Measurements from ENCODE around the gene RPN2.

RPN2 gene

GRCh38 chr20:37219751-37220668 lies 40.9 kb downstream of the RPN2 start:
- TF ChIP-seq TAF1 (IDR thresholded peaks at IDR 0.05; ENCODE audit: borderline replicate concordance, insufficient read depth, low read length) (no peak), POLR2AphosphoS5 (IDR thresholded peaks at IDR 0.05; ENCODE audit: low read depth, low read length) (no peak), REST (IDR thresholded peaks at IDR 0.05; ENCODE audit: insufficient read depth in 1 of 2, low read depth in 2 of 2, low read length in 2 of 2) (no peak), SIN3A (IDR thresholded peaks at IDR 0.05; ENCODE audit: borderline replicate concordance, insufficient read depth, low read length) (no peak), FOXP2 (optimal IDR thresholded peaks at IDR 0.05; ENCODE audit: borderline replicate concordance, extremely low read depth, extremely low read length, insufficient read depth) (no peak)

- TF ChIP-seq POLR2AphosphoS5 (IDR thresholded peaks at IDR 0.05; ENCODE audit: low read depth, low read length) (no peak), TAF1 (IDR thresholded peaks at IDR 0.05; ENCODE audit: borderline replicate concordance, insufficient read depth, low read length) (no peak), FOXP2 (optimal IDR thresholded peaks at IDR 0.05; ENCODE audit: borderline replicate concordance, extremely low read depth, extremely low read length, insufficient read depth) (no peak), SIN3A (IDR thresholded peaks at IDR 0.05; ENCODE audit: borderline replicate concordance, insufficient read depth, low read length) (no peak), REST (IDR thresholded peaks at IDR 0.05; ENCODE audit: insufficient read depth in 1 of 2, low read depth in 2 of 2, low read length in 2 of 2) (no peak)
Measured at GRCh38 chr20:37220731-37221130, 41.6 kb downstream of the RPN2 start.

GRCh38 chr20:37222086-37222485 lies 43.0 kb downstream of the RPN2 start:
- TF ChIP-seq REST (IDR thresholded peaks at IDR 0.05; ENCODE audit: insufficient read depth in 1 of 2, low read depth in 2 of 2, low read length in 2 of 2) = no peak
- TF ChIP-seq SIN3A (IDR thresholded peaks at IDR 0.05; ENCODE audit: borderline replicate concordance, insufficient read depth, low read length) = no peak
- TF ChIP-seq FOXP2 (optimal IDR thresholded peaks at IDR 0.05; ENCODE audit: borderline replicate concordance, extremely low read depth, extremely low read length, insufficient read depth) = no peak
- TF ChIP-seq TAF1 (IDR thresholded peaks at IDR 0.05; ENCODE audit: borderline replicate concordance, insufficient read depth, low read length) = no peak
- TF ChIP-seq POLR2AphosphoS5 (IDR thresholded peaks at IDR 0.05; ENCODE audit: low read depth, low read length) = no peak

GRCh38 chr20:37223053-37223452 lies 43.9 kb downstream of the RPN2 start:
- TF ChIP-seq SIN3A (IDR thresholded peaks at IDR 0.05; ENCODE audit: borderline replicate concordance, insufficient read depth, low read length) = no peak
- no peak for TF ChIP-seq TAF1 (IDR thresholded peaks at IDR 0.05; ENCODE audit: borderline replicate concordance, insufficient read depth, low read length)
- TF ChIP-seq POLR2AphosphoS5 (IDR thresholded peaks at IDR 0.05; ENCODE audit: low read depth, low read length) = no peak
- TF ChIP-seq REST (IDR thresholded peaks at IDR 0.05; ENCODE audit: insufficient read depth in 1 of 2, low read depth in 2 of 2, low read length in 2 of 2) = no peak
- TF ChIP-seq FOXP2 (optimal IDR thresholded peaks at IDR 0.05; ENCODE audit: borderline replicate concordance, extremely low read depth, extremely low read length, insufficient read depth) = no peak

Data from PFSK-1 (cell line).